ENCODE measurements around the gene SLC25A51.
A peak's percentile ranks its signal among the peaks of the same experiment; 100 is the strongest.

Gene SLC25A51

DNA sequence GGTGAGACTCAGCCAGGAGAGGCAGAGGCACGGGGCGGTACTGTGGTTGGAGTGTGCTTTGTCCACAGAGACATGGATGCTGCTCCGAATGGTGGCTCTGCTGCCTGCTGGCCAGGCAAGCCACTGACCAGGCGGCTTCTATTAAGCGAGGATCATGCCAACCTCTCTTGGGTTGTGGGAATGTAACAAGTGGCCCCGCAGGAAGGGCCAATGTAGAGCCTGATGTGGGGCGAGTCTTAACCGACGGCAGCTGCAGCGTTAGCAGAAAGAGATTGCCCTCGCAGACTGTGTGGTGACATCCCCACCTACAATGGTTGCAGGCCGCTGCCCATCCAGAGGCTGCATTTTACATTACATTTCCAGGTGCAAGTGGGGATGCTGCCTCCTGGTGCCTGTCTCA lies 46.6 kb upstream of the SLC25A51 start:
- WGBS (ENCODE audit: extremely low coverage, insufficient coverage, insufficient read length): no CpG with 5 or more reads among the region's 12 CpGs
- Histone ChIP-seq H3K18ac (ENCODE audit: low read length) (no peak overlapping the region), H2AK5ac (ENCODE audit: low read length) (no peak overlapping the region), H3K4me1 (ENCODE audit: control insufficient read depth in 1 of 2, insufficient read depth in 2 of 2, low read length in 2 of 2) (peaks cover 21 to 42% of the 10 kb centered on the region in 2 experiments), H2AFZ (ENCODE audit: insufficient read depth, low read length, poor library complexity) (no peak overlapping the region), H3K4me2 (ENCODE audit: low read length) (no peak overlapping the region), H3K27ac (ENCODE audit: low read depth, low read length) (no peak overlapping the region), H3K9me3 (ENCODE audit: insufficient read depth, low read depth, low read length) (peaks cover 4% of the 10 kb centered on the region), H2BK12ac (ENCODE audit: low read length) (no peak overlapping the region), H3K79me2 (ENCODE audit: control insufficient read depth, insufficient read depth, low read length, poor library complexity) (no peaks in the 10 kb centered on the region), H3K23ac (ENCODE audit: low read length) (no peak overlapping the region), H3K79me1 (ENCODE audit: low read length) (peaks cover 11% of the 10 kb centered on the region), H3K4ac (ENCODE audit: low read depth, low read length) (no peak overlapping the region), H2BK120ac (ENCODE audit: insufficient read depth, low read length, poor library complexity) (no peak overlapping the region), H3K9ac (ENCODE audit: low read length) (no peak overlapping the region), H3K4me3 (ENCODE audit: low read depth, low read length) (no peak overlapping the region), H4K8ac (ENCODE audit: low read depth, low read length) (no peak overlapping the region), H4K12ac (ENCODE audit: low read depth, low read length) (no peak overlapping the region), H3K36me3 (ENCODE audit: control insufficient read depth in 1 of 2, insufficient read depth in 2 of 2, low read length in 2 of 2) (peaks cover 71 to 86% of the 10 kb centered on the region in 2 experiments), H3K14ac (ENCODE audit: low read length) (no peak overlapping the region), H2BK5ac (ENCODE audit: low read depth, low read length, poor library complexity) (no peak overlapping the region), H3K27me3 (ENCODE audit: insufficient read depth, low read length) (no peaks in the 10 kb centered on the region), H4K91ac (ENCODE audit: low read depth, low read length) (no peak overlapping the region)
- DNase-seq: no peak

DNA sequence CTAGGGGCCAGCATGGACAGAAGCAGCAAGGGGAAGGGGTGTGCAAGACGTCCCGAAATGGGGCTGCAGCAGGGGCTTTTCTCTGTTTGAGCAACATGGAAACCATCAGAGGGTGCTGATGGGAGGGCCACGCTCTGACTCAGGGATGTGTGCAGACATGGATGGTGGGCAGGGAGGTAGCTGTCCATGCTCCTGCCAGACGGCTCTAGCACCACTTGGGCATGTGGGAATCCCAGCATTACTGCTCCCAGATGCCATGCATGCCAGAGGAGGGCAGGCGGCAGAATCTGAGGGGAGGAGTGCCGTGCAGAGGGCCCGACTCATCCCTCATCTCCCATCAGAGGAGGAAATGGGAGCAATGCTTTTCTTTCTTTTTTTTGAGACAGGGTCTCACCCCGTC lies 45.6 kb upstream of the SLC25A51 start:
- peaks cover 30 to 50% of the 10 kb centered on the region in 2 experiments for H3K4me1 ChIP-seq (ENCODE audit: control insufficient read depth in 1 of 2, insufficient read depth in 2 of 2, low read length in 2 of 2)
- peaks cover 18% of the 10 kb centered on the region for H3K79me1 ChIP-seq (ENCODE audit: low read length)
- no peaks in the 10 kb centered on the region for H3K27me3 ChIP-seq (ENCODE audit: insufficient read depth, low read length)
- H2AK5ac ChIP-seq (ENCODE audit: low read length): no peak overlapping the region
- H4K91ac ChIP-seq (ENCODE audit: low read depth, low read length): no peak overlapping the region
- no peak overlapping the region for H2AFZ ChIP-seq (ENCODE audit: insufficient read depth, low read length, poor library complexity)
- no peak overlapping the region for H2BK120ac ChIP-seq (ENCODE audit: insufficient read depth, low read length, poor library complexity)
- H3K14ac ChIP-seq (ENCODE audit: low read length): no peak overlapping the region
- H2BK5ac ChIP-seq (ENCODE audit: low read depth, low read length, poor library complexity): no peak overlapping the region
- H4K12ac ChIP-seq (ENCODE audit: low read depth, low read length): no peak overlapping the region
- peaks cover 4% of the 10 kb centered on the region for H3K9me3 ChIP-seq (ENCODE audit: insufficient read depth, low read depth, low read length)
- no peak overlapping the region for H3K4me2 ChIP-seq (ENCODE audit: low read length)
- H3K23ac ChIP-seq (ENCODE audit: low read length): no peak overlapping the region
- H3K4me3 ChIP-seq (ENCODE audit: low read depth, low read length): no peak overlapping the region
- H3K27ac ChIP-seq (ENCODE audit: low read depth, low read length): no peak overlapping the region
- H3K36me3 ChIP-seq (ENCODE audit: control insufficient read depth in 1 of 2, insufficient read depth in 2 of 2, low read length in 2 of 2): peaks cover 69 to 84% of the 10 kb centered on the region in 2 experiments
- no peak overlapping the region for H3K4ac ChIP-seq (ENCODE audit: low read depth, low read length)
- no peak overlapping the region for H3K9ac ChIP-seq (ENCODE audit: low read length)
- peaks cover 2% of the 10 kb centered on the region for H3K79me2 ChIP-seq (ENCODE audit: control insufficient read depth, insufficient read depth, low read length, poor library complexity)
- no peak overlapping the region for H3K18ac ChIP-seq (ENCODE audit: low read length)
- no peak for DNase-seq
- no peak overlapping the region for H2BK12ac ChIP-seq (ENCODE audit: low read length)
- no peak overlapping the region for H4K8ac ChIP-seq (ENCODE audit: low read depth, low read length)
- no CpG with 5 or more reads among the region's 8 CpGs for WGBS (ENCODE audit: extremely low coverage, insufficient coverage, insufficient read length)

DNA sequence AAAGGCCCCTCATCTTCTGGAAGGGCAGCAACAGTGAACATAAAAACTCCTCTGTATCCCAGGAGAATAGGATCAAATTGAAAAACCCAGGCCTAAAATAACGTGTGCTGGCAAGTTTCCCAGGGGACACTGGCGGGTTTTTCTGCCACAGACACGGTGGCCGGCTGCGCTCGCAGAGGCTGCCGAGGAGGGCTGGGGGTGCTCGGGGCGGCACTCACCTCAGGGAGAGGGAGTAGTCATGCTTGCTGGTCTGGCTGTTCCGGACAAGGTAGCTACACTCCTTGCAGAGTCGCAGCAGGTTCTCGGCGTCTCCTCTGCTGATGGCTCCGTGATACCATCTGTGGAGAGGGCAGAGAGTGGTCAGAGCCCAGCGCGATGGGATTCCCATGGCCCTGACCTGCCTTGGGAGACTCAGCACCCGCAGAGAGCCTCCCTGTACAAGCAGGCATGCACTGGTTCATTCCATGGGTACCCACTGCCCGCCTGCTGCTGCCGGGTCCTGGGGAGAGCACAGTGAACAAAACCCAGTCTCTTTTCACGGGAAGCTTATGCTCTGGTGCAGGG lies 44.6 kb upstream of the SLC25A51 start:
- H3K23ac ChIP-seq (ENCODE audit: low read length): no peak overlapping the region
- no peak overlapping the region for H3K27ac ChIP-seq (ENCODE audit: low read depth, low read length)
- no peak for DNase-seq
- peaks cover 8% of the 10 kb centered on the region for H3K79me2 ChIP-seq (ENCODE audit: control insufficient read depth, insufficient read depth, low read length, poor library complexity)
- no peak overlapping the region for H2BK5ac ChIP-seq (ENCODE audit: low read depth, low read length, poor library complexity)
- H3K27me3 ChIP-seq (ENCODE audit: insufficient read depth, low read length): no peaks in the 10 kb centered on the region
- H4K12ac ChIP-seq (ENCODE audit: low read depth, low read length): no peak overlapping the region
- no CpG with 5 or more reads among the region's 20 CpGs for WGBS (ENCODE audit: extremely low coverage, insufficient coverage, insufficient read length)
- H3K9ac ChIP-seq (ENCODE audit: low read length): no peak overlapping the region
- H4K8ac ChIP-seq (ENCODE audit: low read depth, low read length): no peak overlapping the region
- H3K4me2 ChIP-seq (ENCODE audit: low read length): no peak overlapping the region
- H3K4me3 ChIP-seq (ENCODE audit: low read depth, low read length): no peak overlapping the region
- H2AK5ac ChIP-seq (ENCODE audit: low read length): no peak overlapping the region
- peaks cover 61 to 78% of the 10 kb centered on the region in 2 experiments for H3K36me3 ChIP-seq (ENCODE audit: control insufficient read depth in 1 of 2, insufficient read depth in 2 of 2, low read length in 2 of 2)
- peaks cover 4% of the 10 kb centered on the region for H3K9me3 ChIP-seq (ENCODE audit: insufficient read depth, low read depth, low read length)
- peaks cover 27% of the 10 kb centered on the region for H3K79me1 ChIP-seq (ENCODE audit: low read length)
- no peak overlapping the region for H2AFZ ChIP-seq (ENCODE audit: insufficient read depth, low read length, poor library complexity)
- no peak overlapping the region for H3K14ac ChIP-seq (ENCODE audit: low read length)
- peak overlapping the region; percentile 12 for H3K18ac ChIP-seq (ENCODE audit: low read length)
- H3K4me1 ChIP-seq (ENCODE audit: control insufficient read depth in 1 of 2, insufficient read depth in 2 of 2, low read length in 2 of 2): peaks cover 35 to 51% of the 10 kb centered on the region in 2 experiments
- H4K91ac ChIP-seq (ENCODE audit: low read depth, low read length): no peak overlapping the region
- H3K4ac ChIP-seq (ENCODE audit: low read depth, low read length): no peak overlapping the region
- no peak overlapping the region for H2BK120ac ChIP-seq (ENCODE audit: insufficient read depth, low read length, poor library complexity)
- no peak overlapping the region for H2BK12ac ChIP-seq (ENCODE audit: low read length)

DNA sequence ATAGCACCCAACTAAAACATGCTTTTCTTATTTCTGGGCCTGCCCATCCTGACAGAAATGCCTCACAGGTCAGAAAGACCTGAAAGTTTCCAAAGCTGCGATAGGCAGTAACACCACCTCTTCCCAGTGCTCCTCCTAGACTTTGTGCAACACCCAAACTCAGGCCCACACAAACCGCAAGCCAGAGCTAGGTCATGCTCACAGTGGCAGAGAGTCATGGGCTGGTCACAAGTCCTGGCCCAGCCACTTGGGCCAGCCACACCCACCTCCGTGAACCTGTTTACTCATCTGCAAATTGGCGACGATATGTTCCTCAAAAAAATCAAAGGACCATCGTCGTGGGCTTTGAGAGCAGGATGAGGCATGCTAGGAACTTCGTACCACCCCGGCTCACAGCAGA lies 44.0 kb upstream of the SLC25A51 start:
- H2BK12ac ChIP-seq (ENCODE audit: low read length): no peak overlapping the region
- peaks cover 8% of the 10 kb centered on the region for H3K79me2 ChIP-seq (ENCODE audit: control insufficient read depth, insufficient read depth, low read length, poor library complexity)
- H3K36me3 ChIP-seq (ENCODE audit: control insufficient read depth in 1 of 2, insufficient read depth in 2 of 2, low read length in 2 of 2): peaks cover 57 to 74% of the 10 kb centered on the region in 2 experiments
- no peak overlapping the region for H4K8ac ChIP-seq (ENCODE audit: low read depth, low read length)
- no peak overlapping the region for H3K23ac ChIP-seq (ENCODE audit: low read length)
- H2BK5ac ChIP-seq (ENCODE audit: low read depth, low read length, poor library complexity): no peak overlapping the region
- H3K4me3 ChIP-seq (ENCODE audit: low read depth, low read length): no peak overlapping the region
- H2BK120ac ChIP-seq (ENCODE audit: insufficient read depth, low read length, poor library complexity): no peak overlapping the region
- H3K9me3 ChIP-seq (ENCODE audit: insufficient read depth, low read depth, low read length): peaks cover 4% of the 10 kb centered on the region
- H2AK5ac ChIP-seq (ENCODE audit: low read length): no peak overlapping the region
- peaks cover 40 to 54% of the 10 kb centered on the region in 2 experiments for H3K4me1 ChIP-seq (ENCODE audit: control insufficient read depth in 1 of 2, insufficient read depth in 2 of 2, low read length in 2 of 2)
- H3K4me2 ChIP-seq (ENCODE audit: low read length): no peak overlapping the region
- no peak overlapping the region for H3K9ac ChIP-seq (ENCODE audit: low read length)
- no peak overlapping the region for H3K14ac ChIP-seq (ENCODE audit: low read length)
- peaks cover 32% of the 10 kb centered on the region for H3K79me1 ChIP-seq (ENCODE audit: low read length)
- no peak overlapping the region for H3K4ac ChIP-seq (ENCODE audit: low read depth, low read length)
- peak overlapping the region; percentile 22 for H3K18ac ChIP-seq (ENCODE audit: low read length)
- H3K27me3 ChIP-seq (ENCODE audit: insufficient read depth, low read length): no peaks in the 10 kb centered on the region
- no peak overlapping the region for H2AFZ ChIP-seq (ENCODE audit: insufficient read depth, low read length, poor library complexity)
- H4K91ac ChIP-seq (ENCODE audit: low read depth, low read length): no peak overlapping the region
- whole genome bisulfite sequencing (ENCODE audit: extremely low coverage, insufficient coverage, insufficient read length): no CpG with 5 or more reads among the region's 9 CpGs
- H3K27ac ChIP-seq (ENCODE audit: low read depth, low read length): no peak overlapping the region
- no peak overlapping the region for H4K12ac ChIP-seq (ENCODE audit: low read depth, low read length)
- DNase-seq: no peak

All from trophoblast cell (in vitro differentiated cells and primary cell).